ENCODE measurements around the gene SPRR4.

DNA sequence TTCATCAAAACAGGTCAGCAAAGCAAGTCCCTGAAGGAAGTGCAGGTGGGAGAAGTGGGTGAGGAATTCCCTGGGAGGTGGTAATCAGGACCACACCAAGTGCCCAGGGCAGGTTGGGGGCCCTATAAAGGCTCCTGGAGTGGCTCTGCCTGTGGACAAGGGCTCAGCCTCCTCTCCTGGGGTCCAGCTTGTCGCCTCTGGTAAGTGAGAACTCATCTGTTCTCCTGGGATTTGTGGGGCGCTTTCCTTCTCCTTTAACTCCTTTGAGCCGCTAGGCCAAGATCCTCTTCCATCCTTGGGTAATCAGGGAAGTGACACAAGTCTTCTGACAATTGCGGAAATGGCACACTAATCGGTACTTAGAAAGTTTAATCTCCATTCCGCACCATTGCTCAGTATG lies at the start of gene SPRR4:
- TF ChIP-seq EP300 (IDR thresholded peaks at IDR 0.05; ENCODE audit: borderline replicate concordance in 1 of 2, low read depth in 1 of 2, low read length in 1 of 2) (no peak), RAD21 (IDR thresholded peaks at IDR 0.05; ENCODE audit: low read length) (no peak), RXRA (IDR thresholded peaks at IDR 0.05; ENCODE audit: borderline replicate concordance, low read depth) (no peak), SIN3A (IDR thresholded peaks at IDR 0.05; ENCODE audit: borderline replicate concordance, low read depth, low read length) (no peak), TAF1 (IDR thresholded peaks at IDR 0.05; ENCODE audit: borderline replicate concordance, low read depth, low read length) (no peak), CHD2 (IDR thresholded peaks at IDR 0.05; ENCODE audit: low read length, partially characterized antibody) (no peak)
- TF ChIP-seq, protein P1, sequence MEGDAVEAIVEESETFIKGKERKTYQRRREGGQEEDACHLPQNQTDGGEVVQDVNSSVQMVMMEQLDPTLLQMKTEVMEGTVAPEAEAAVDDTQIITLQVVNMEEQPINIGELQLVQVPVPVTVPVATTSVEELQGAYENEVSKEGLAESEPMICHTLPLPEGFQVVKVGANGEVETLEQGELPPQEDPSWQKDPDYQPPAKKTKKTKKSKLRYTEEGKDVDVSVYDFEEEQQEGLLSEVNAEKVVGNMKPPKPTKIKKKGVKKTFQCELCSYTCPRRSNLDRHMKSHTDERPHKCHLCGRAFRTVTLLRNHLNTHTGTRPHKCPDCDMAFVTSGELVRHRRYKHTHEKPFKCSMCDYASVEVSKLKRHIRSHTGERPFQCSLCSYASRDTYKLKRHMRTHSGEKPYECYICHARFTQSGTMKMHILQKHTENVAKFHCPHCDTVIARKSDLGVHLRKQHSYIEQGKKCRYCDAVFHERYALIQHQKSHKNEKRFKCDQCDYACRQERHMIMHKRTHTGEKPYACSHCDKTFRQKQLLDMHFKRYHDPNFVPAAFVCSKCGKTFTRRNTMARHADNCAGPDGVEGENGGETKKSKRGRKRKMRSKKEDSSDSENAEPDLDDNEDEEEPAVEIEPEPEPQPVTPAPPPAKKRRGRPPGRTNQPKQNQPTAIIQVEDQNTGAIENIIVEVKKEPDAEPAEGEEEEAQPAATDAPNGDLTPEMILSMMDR (IDR thresholded peaks at IDR 0.05): no peak
- TF ChIP-seq, protein P2, sequence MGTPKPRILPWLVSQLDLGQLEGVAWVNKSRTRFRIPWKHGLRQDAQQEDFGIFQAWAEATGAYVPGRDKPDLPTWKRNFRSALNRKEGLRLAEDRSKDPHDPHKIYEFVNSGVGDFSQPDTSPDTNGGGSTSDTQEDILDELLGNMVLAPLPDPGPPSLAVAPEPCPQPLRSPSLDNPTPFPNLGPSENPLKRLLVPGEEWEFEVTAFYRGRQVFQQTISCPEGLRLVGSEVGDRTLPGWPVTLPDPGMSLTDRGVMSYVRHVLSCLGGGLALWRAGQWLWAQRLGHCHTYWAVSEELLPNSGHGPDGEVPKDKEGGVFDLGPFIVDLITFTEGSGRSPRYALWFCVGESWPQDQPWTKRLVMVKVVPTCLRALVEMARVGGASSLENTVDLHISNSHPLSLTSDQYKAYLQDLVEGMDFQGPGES (IDR thresholded peaks at IDR 0.05; ENCODE audit: low read depth, low read length): no peak
- TF ChIP-seq, protein P3, sequence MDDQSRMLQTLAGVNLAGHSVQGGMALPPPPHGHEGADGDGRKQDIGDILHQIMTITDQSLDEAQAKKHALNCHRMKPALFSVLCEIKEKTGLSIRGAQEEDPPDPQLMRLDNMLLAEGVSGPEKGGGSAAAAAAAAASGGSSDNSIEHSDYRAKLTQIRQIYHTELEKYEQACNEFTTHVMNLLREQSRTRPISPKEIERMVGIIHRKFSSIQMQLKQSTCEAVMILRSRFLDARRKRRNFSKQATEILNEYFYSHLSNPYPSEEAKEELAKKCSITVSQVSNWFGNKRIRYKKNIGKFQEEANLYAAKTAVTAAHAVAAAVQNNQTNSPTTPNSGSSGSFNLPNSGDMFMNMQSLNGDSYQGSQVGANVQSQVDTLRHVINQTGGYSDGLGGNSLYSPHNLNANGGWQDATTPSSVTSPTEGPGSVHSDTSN (IDR thresholded peaks at IDR 0.05): no peak

All from SK-N-SH (cell line).